HG03103 (cell line): ENCODE results near the gene ARHGAP33.

ENCODE experiments used
- ATAC-seq: cut with Tn5 transposase; IDR thresholded peaks from one replicate; pipeline ENCODE4 v1.9.1; 2021; ENCODE audit warnings: low read depth; ENCODE audit not compliant: unreplicated experiment

ARHGAP33 gene

GRCh38 chr19:35740108-35740422, 35.3 kb upstream of the ARHGAP33 start:
- ATAC-seq = peak; percentile 2

DNA sequence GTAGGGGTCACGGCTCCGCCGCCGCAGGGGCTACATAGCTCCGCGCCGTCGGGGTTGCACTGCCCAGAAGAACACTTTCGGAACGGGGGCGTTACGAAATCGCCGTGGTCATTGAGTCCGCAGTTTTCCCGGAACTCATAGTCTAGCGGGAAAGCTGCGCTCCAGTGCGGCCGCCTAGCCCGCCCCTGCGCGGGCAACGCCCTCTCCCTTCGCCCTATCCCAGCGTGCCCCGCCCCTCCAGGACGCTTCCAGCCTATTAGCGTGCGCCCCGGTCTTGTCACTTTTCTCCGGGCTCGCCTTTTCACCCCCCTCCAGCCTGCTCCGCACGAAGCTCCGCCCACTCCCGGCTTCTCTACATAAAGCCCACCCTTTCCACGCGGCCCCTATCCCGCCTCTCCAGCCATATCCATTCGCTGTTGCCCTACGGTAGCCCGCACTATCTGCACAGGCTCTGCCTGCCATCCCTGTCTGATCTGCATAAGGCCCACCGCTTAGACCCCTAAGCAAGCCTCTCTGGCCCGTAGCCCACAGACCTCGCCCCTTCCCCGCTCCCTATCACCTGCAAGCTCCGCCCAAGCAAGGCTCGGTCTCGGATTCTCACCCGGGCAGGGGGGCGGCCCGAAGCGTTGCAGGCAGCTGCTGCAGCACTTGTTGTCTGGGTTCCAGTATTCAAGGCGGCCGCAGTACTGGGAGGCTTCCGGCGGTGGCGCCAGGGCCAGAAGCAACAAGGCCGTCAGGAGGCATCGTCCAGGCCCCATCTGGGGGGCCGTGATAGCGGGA, 34.8 kb upstream of the ARHGAP33 start:
- ATAC-seq = peak; percentile 44

- no peak for ATAC-seq
Measured at GRCh38 chr19:35741203-35741515, 34.2 kb upstream of the ARHGAP33 start.

DNA sequence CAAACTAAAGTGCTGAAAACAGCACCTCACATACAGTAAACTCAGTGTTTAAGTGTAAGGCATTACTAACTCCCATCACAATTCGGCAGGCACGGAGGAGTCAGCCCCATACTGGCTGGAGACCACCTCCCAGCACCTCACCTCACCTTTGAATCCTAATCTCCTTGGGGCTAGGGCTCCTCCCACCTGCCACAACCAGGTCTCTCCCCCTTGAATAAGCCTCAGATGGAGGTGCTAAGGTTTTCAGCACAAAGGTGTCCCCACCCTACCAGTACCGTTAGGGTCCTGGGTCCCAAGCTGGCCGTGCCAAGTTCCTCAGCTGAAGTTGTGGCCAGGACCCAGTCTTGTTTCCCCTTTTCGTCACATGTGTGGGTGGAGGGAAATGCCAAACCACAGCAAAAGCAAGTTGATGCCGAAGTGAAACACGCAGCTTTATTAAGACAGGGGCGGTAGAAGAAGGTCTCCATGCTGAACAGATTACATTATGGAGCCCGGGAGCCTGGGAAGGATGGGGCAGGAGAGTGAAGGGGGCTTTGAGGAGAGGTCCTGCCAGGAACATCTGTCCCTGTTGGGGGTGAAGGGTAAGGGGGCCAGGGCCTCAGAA, 33.1 kb upstream of the ARHGAP33 start, which contains the start of gene IGFLR1:
TSS of gene IGFLR1 (minus strand) at position 332 of the 604 bp plus-strand sequence. CDS start 1,272 bp downstream, outside the sequence.
- no peak for ATAC-seq

GRCh38 chr19:35743640-35744429, 31.5 kb upstream of the ARHGAP33 start:
- ATAC-seq = no peak

GRCh38 chr19:35744430-35745327, 30.7 kb upstream of the ARHGAP33 start:
- ATAC-seq = no peak

DNA sequence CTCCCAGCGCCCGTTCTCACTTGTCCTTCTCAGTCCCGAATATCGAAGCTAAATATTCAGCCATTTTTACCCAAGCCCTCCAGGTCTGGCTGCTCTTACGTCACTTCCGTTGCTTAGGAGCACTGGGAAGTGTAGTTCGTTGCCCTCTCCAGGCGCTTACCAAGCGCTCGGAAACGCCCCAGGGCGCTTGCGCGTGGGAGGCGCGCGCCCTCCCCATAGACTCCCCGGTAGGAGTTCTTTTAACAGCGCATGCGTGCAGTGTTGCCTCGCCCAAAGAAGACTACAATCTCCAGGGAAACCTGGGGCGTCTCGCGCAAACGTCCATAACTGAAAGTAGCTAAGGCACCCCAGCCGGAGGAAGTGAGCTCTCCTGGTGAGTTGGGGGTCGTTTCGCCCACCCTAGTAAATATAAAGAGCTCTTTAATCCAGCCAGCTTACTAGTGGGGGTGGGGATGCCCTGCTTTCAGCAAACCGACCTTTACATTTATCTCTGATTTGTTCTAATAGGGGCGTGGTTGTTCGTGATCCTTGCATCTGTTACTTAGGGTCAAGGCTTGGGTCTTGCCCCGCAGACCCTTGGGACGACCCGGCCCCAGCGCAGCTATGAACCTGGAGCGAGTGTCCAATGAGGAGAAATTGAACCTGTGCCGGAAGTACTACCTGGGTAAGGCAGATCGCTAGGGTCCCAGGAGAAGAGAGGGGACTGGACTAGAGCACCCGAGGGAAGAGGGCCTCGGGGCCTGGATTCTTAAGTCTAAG, 29.9 kb upstream of the ARHGAP33 start, which contains the start of the genes PSENEN and U2AF1L4:
TSS of gene PSENEN (plus strand) at position 324 of the 759 bp plus-strand sequence. CDS start at position 604, 280 bp downstream.
TSS of gene U2AF1L4 (minus strand) at position 91 of the 759 bp plus-strand sequence. CDS start at position 64, 27 bp downstream.
- ATAC-seq = peak; percentile 34

DNA sequence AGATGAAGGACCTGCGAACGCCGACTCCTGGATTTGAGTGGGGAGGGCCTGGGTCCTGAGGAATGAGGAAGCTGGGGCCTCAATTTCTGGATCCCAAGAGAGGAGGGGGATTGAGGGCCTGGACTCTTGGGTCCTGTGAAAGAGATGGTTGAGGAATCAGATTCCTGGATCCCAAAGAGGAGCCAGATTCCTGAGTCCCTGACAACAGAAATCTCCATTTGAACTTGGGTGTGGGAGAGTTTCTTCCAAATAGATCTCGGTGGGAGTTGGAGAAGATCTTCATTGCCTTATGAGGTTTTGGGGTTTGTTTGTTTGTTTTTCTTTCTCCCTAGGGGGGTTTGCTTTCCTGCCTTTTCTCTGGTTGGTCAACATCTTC, 29.3 kb upstream of the ARHGAP33 start:
- ATAC-seq = no peak

GRCh38 chr19:35746531-35746930, 28.8 kb upstream of the ARHGAP33 start:
- ATAC-seq = no peak

DNA sequence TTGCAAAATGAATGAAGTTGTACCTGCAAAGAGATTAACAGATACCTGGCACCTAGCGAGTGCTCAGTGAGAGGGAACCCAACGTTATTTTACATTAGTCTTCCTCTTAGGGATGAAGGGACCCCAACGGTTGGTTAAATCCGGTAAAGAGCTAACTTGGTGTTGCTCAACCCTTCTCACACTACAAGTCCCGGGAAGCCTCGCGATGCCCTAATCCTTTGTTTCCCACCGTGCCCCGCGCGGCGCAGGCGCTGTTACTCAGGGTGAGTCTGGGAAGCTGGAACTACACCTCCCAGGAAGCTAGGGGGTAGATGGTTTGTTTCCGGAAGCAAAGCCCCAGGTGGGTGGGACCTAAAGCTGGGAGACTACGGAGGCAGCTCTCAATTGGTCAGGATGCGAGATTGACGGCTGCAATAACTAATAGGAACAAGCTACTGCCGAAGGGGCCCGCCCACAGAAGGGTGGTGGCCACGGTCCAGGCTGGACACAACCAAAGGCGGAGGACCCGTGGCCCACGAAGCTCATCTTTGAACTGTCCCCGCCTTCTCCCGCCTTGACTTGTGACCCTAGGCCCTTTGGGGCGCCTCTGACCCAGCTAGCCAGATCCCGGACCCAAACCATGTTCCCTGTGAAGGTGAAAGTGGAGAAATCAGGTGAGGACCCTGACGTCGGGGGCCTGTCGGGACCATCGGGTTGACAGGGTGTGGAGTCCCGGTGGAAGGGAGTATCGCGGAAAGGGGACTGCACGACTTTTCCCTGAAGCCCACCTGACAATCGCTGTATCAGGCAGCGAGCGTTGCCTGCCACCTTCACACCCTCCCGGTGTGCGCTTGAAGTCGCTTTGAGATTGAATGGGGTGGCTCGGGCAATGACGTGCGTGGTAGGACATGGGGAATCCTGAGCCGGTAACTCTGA, 27.0 kb upstream of the ARHGAP33 start, which contains the start of gene LIN37:
TSS of gene LIN37 (plus strand) at position 471 of the 915 bp plus-strand sequence. CDS start at position 620, 149 bp downstream.
- ATAC-seq = peak; percentile 68

- ATAC-seq = no peak
Measured at GRCh38 chr19:35750167-35750566, 25.2 kb upstream of the ARHGAP33 start.

- ATAC-seq = no peak
Measured at GRCh38 chr19:35751839-35752745, 23.3 kb upstream of the ARHGAP33 start.

DNA sequence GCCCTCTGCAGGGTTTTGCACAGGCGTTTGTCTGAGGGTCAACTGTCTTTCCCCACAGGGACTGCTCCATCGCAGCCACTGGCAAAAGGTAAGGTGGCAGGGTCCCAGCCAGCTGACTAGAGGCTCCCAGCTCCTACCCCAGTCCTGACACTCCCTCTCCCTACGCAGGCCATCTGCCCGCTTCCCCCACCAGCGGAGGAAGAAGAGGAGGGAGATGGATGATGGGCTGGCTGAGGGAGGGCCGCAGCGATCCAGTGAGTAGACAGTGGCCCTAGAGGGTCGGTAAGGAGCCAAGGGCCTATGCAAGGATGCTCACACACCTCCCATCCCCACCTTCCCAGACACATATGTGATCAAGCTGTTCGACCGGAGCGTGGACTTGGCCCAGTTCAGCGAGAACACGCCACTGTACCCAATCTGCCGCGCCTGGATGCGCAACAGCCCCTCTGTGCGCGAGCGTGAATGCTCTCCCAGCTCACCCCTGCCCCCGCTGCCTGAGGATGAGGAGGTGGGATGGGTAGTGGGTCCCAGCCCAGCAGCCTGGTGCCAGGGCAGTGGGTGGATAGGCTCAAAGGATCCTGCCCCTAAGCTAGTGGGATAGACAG, 22.5 kb upstream of the ARHGAP33 start:
- ATAC-seq = no peak

DNA sequence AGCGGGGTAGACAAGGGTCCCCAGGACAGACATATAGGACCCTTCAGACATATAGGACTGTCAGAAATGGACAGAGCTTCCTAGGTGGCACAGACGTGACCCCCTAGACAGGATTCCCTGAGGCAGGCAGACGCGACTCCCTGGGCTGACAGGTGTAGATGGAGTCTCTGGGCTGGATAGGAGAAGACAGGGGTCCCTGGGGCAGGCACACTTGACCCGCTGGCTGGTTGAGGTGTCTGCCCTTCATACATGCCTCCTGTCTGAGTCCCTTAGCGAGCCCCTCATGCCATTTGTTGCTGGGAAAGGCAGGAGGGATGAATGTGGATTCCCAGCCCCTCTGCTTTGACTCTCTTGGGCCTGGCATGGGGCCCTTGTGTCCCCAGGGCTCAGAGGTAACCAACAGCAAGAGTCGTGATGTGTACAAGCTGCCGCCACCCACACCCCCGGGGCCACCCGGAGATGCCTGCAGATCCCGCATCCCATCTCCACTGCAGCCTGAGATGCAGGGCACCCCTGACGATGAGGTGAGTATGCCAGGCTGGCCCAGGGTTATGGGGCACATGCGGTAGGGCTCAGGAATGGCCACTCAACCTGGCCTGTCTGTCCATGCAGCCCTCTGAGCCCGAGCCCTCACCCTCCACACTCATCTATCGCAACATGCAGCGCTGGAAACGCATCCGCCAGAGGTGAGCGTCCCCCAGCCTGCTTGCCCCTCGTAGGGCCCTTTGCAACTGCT, 21.6 kb upstream of the ARHGAP33 start:
- no peak for ATAC-seq

DNA sequence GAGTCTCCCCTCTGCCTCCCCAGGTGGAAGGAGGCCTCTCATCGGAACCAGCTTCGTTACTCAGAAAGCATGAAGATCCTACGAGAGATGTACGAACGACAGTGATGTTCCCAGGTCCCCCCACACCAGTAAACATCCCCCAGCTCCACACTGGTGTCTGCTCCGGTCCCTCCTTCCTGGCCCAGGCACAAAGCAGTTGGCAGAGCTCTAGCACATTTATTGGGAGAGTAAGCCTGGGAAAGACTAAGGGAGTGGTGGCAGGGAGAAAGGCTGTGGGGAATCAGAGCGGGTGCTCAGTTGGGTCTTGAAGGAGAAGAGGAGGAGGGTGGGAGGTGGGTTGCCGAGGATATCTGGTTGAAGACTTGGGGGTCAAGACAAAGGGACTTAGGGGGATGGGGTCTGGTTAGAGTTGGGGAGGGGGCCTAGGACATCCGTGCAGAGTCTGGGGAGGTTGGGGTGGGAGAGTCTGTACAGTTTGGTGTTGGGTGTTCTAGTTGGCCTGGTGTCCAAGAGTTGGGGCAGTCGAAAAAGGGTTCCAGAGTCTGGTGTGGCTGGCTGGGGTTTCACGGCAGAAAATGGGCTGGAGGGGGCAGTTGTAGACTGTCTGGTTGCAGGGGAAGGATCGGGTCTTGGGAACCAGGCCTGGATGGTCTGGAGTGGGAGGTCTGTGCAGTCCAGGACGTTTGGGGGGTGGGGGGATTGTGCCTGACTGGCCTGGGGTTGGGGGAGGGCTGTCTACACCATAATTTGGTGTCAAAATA, 20.8 kb upstream of the ARHGAP33 start:
- ATAC-seq = no peak

DNA sequence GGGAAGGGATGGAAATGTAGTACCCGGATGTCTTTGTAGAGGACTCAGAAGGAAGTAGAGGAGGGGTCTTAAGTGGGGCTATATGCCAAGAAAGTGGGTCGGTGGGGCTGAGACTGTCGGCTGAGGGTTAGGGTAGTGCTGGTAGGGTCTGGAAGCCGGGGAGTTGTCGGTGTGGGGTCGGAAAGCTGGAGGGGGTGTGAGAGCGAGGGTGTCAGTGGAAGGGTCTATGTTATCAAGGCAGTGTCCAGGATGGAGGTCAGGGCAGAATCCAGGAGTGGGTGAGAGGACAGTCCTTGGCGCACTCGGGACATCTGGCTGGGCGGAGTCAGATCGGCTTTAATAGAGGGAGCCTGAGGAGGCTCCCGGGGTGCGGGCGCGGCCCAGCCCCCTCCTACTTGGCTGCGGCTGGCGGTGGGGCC, 20.2 kb upstream of the ARHGAP33 start:
- no peak for ATAC-seq
